Urinary bladder (tissue), 4 donors: ENCODE results near the gene SLC7A10. TPM values are rescaled to one million over a fixed set of nuclear protein-coding genes. Genes with fewer than 3 reads are reported as not detected.
"Not testable (repeated sequence)": the region's sequence is repeated elsewhere in the genome, so short reads cannot be mapped to it uniquely, and the experiment has no call there.

Experiments used
- DNase-seq: peaks from one replicate; pipeline ENCODE4 v3.0.0-alpha.2; 2015; ENCODE audit errors: extremely low spot score
- H3K27ac ChIP-seq: one replicate; pipeline ENCODE4 v1.5.1; 2013; ENCODE audit warnings: low read depth, mild to moderate bottlenecking, moderate library complexity
- H3K36me3 ChIP-seq: one replicate; pipeline ENCODE4 v1.6.1; 2013; ENCODE audit warnings: mild to moderate bottlenecking, moderate library complexity; ENCODE audit not compliant: insufficient read depth
- H3K4me1 ChIP-seq: one replicate; pipeline ENCODE4 v1.6.1; 2013; ENCODE audit warnings: mild to moderate bottlenecking, moderate library complexity; ENCODE audit not compliant: insufficient read depth
- H3K4me3 ChIP-seq: one replicate; pipeline ENCODE4 v1.5.1; 2013; ENCODE audit warnings: low read depth, low read length
- WGBS: extraction: QIAGEN DNeasy Blood & Tissue Kit; methylation state at CpG from one replicate; pipeline ENCODE4 v1.1.7; 2013; 5-methylcytosine and 5-hydroxymethylcytosine counted together
- polyA plus RNA-seq: library from polyadenylated mRNA; stranded (reverse); fragments of 200-250 nt; gene quantifications from one replicate; pipeline ENCODE4 v1.2.3, GENCODE V29; 2013
- total RNA-seq: library from RNA; depleted of rRNA; stranded (reverse); fragments of >200 nt; gene quantifications from one replicate; pipeline ENCODE4 v1.2.3, GENCODE V29; 2014
- donor health status: healthy with polysubstance abuse.
- donor health status: healthy.

Gene SLC7A10
- total and polyA plus RNA-seq, 2 donors, result 1.1 to 2.2 TPM

- WGBS, result 91% methylated on average over 1 of the region's 1 CpG
These were observed 54.3 kb downstream of the SLC7A10 start for GRCh38 chr19:33171222-33171795.

GRCh38 chr19:33168528-33168927, 57.1 kb downstream of the SLC7A10 start:
- Histone ChIP-seq H3K4me3 (no peak overlapping the region), H3K27ac (no peak overlapping the region), H3K36me3 (no peaks in the 10 kb centered on the region), H3K4me1 (no peaks in the 10 kb centered on the region)
- no peak for DNase-seq
- WGBS, result 89% methylated on average over 1 of the region's 1 CpG

More at GRCh38 chr19:33171222-33171795, 54.3 kb downstream of the SLC7A10 start:
- no peaks in the 10 kb centered on the region for H3K36me3 ChIP-seq
- DNase-seq, result no peak
- no peaks in the 10 kb centered on the region for H3K4me1 ChIP-seq
- H3K4me3 ChIP-seq, result no peak overlapping the region
- H3K27ac ChIP-seq, result no peak overlapping the region

GRCh38 chr19:33167438-33167837, 58.2 kb downstream of the SLC7A10 start:
- no peak for DNase-seq
- WGBS, result 97% methylated on average over 1 of the region's 1 CpG
- no peak overlapping the region for H3K4me3 ChIP-seq
- H3K4me1 ChIP-seq, result no peaks in the 10 kb centered on the region
- H3K27ac ChIP-seq, result no peak overlapping the region
- H3K36me3 ChIP-seq, result no peaks in the 10 kb centered on the region

GRCh38 chr19:33166037-33166436, 59.6 kb downstream of the SLC7A10 start:
- H3K4me1 ChIP-seq, H3K27ac ChIP-seq, H3K4me3 ChIP-seq, DNase-seq, H3K36me3 ChIP-seq: not testable (repeated sequence)
- WGBS, result 73% methylated on average over 6 of the region's 6 CpGs

GRCh38 chr19:33163481-33163880, 62.2 kb downstream of the SLC7A10 start:
- no peak overlapping the region for H3K27ac ChIP-seq
- H3K4me3 ChIP-seq, result no peak overlapping the region
- no peaks in the 10 kb centered on the region for H3K4me1 ChIP-seq
- no peak for DNase-seq
- no peaks in the 10 kb centered on the region for H3K36me3 ChIP-seq
- 93% methylated on average over 6 of the region's 6 CpGs for WGBS

GRCh38 chr19:33161201-33161600, 64.4 kb downstream of the SLC7A10 start:
- Histone ChIP-seq H3K27ac (no peak overlapping the region), H3K4me3 (no peak overlapping the region), H3K4me1 (no peaks in the 10 kb centered on the region), H3K36me3 (no peaks in the 10 kb centered on the region)
- WGBS, result 80% methylated on average over 4 of the region's 4 CpGs
- no peak for DNase-seq

GRCh38 chr19:33159893-33160292, 65.8 kb downstream of the SLC7A10 start:
- no peak overlapping the region for H3K27ac ChIP-seq
- H3K36me3 ChIP-seq, result no peaks in the 10 kb centered on the region
- no peak overlapping the region for H3K4me3 ChIP-seq
- no peaks in the 10 kb centered on the region for H3K4me1 ChIP-seq
- WGBS, result 91% methylated on average over 8 of the region's 8 CpGs
- no peak for DNase-seq

GRCh38 chr19:33159149-33159548, 66.5 kb downstream of the SLC7A10 start:
- no peaks in the 10 kb centered on the region for H3K36me3 ChIP-seq
- 97% methylated on average over 4 of the region's 4 CpGs for WGBS
- no peaks in the 10 kb centered on the region for H3K4me1 ChIP-seq
- H3K4me3 ChIP-seq, result no peak overlapping the region
- no peak for DNase-seq
- no peak overlapping the region for H3K27ac ChIP-seq

Other genes starting within 250 kb of the SLC7A10 start
- gene RHPN2, start 161.0 kb downstream of the SLC7A10 start, total RNA-seq, result 3.5 TPM
- 1.8 TPM for gene RHPN2, start 161.0 kb downstream of the SLC7A10 start, polyA plus RNA-seq
- 9.3 TPM for gene GPATCH1, start 144.7 kb downstream of the SLC7A10 start, total RNA-seq
- gene GPATCH1, start 144.7 kb downstream of the SLC7A10 start, polyA plus RNA-seq, result 6.4 TPM
- gene WDR88, start 93.7 kb downstream of the SLC7A10 start, total RNA-seq, result not detected
- not detected for gene WDR88, start 93.7 kb downstream of the SLC7A10 start, polyA plus RNA-seq
- gene LRP3, start 31.5 kb downstream of the SLC7A10 start, total RNA-seq, result 14.4 TPM
- 40.0 TPM for gene LRP3, start 31.5 kb downstream of the SLC7A10 start, polyA plus RNA-seq
- 10.4 TPM for gene CEBPA, start 76.7 kb upstream of the SLC7A10 start, total RNA-seq
- 10.8 TPM for gene CEBPA, start 76.7 kb upstream of the SLC7A10 start, polyA plus RNA-seq
- 28.9 TPM for gene CEBPG, start 147.9 kb upstream of the SLC7A10 start, total RNA-seq
- gene CEBPG, start 147.9 kb upstream of the SLC7A10 start, polyA plus RNA-seq, result 19.9 TPM